Neural cell (in vitro differentiated cells): ENCODE data around the gene COTL1. TPM values are rescaled to one million over a fixed set of nuclear protein-coding genes. Genes with fewer than 3 reads are reported as not detected.

Source experiments
- H2AFZ ChIP-seq: fragments of 200-600, 300-800 bp; sonication (generic), shearing (Covaris generic); 2 replicates; pipeline ENCODE4 v1.6.0; 2014; ENCODE audit warnings: low read depth, mild to moderate bottlenecking, antibody characterized with exemption, low read length, moderate library complexity
- H3F3A ChIP-seq: fragments of 200-600 bp; shearing (Covaris generic); 2 replicates; pipeline ENCODE4 v1.6.1; 2016; ENCODE audit warnings: mild to moderate bottlenecking, moderate library complexity, mixed read lengths, antibody characterized with exemption, low read length; ENCODE audit not compliant: insufficient read depth, poor library complexity, severe bottlenecking
- H3K27ac ChIP-seq: fragments of 200-600, 300-800 bp; sonication (generic), shearing (Covaris generic); 2 replicates; pipeline ENCODE4 v1.5.1; 2014; ENCODE audit warnings: mild to moderate bottlenecking, low read length, moderate library complexity
- H3K27me3 ChIP-seq: fragments of 300-800, 200-600 bp; sonication (generic), shearing (Covaris generic); 2 replicates; pipeline ENCODE4 v1.6.0; 2014; ENCODE audit warnings: mild to moderate bottlenecking, low read depth, low read length, moderate library complexity; ENCODE audit not compliant: insufficient read depth
- H3K36me3 ChIP-seq: fragments of 300-800, 200-600 bp; sonication (generic), shearing (Covaris generic); 2 replicates; pipeline ENCODE4 v1.5.1; 2014; ENCODE audit warnings: mild to moderate bottlenecking, antibody characterized with exemption, low read length, moderate library complexity; ENCODE audit not compliant: insufficient read depth
- H3K4me2 ChIP-seq: fragments of 300-800, 200-600 bp; sonication (generic), shearing (Covaris generic); 2 replicates; pipeline ENCODE4 v1.6.0; 2014; ENCODE audit warnings: mild to moderate bottlenecking, low read length
- H3K4me3 ChIP-seq: fragments of 300-800, 200-600 bp; sonication (generic), shearing (Covaris generic); 2 replicates; pipeline ENCODE4 v1.5.1; 2014; ENCODE audit warnings: mild to moderate bottlenecking, low read length, moderate library complexity
- H3K79me2 ChIP-seq: fragments of 200-600 bp; shearing (Covaris generic); replicated peaks from 2 replicates; pipeline ENCODE4 v1.6.0; 2014; ENCODE audit warnings: mild to moderate bottlenecking, low read length, moderate library complexity; ENCODE audit not compliant: insufficient read depth
- H3K9ac ChIP-seq: fragments of 300-800, 200-600 bp; sonication (generic), shearing (Covaris generic); 2 replicates; pipeline ENCODE4 v1.6.1; 2016; ENCODE audit warnings: mild to moderate bottlenecking, low read length, mixed read lengths
- H3K9me2 ChIP-seq: fragments of 200-600 bp; shearing (Covaris generic); 2 replicates; pipeline ENCODE4 v1.6.1; 2016; ENCODE audit warnings: mild to moderate bottlenecking, low read length, mixed read lengths; ENCODE audit not compliant: insufficient read depth
- H3K9me3 ChIP-seq: fragments of 200-600, 300-800 bp; sonication (generic), shearing (Covaris generic); 2 replicates; pipeline ENCODE4 v1.6.1; 2016; ENCODE audit warnings: mild to moderate bottlenecking, mixed run types, low read length, moderate library complexity, mixed read lengths
- H4K20me1 ChIP-seq: fragments of 200-600 bp; shearing (Covaris generic); 2 replicates; pipeline ENCODE4 v1.6.1; 2016; ENCODE audit warnings: mild to moderate bottlenecking, mixed run types; ENCODE audit not compliant: insufficient read depth
- EP300 ChIP-seq: fragments of 450-650 bp; conservative IDR thresholded peaks from 2 replicates; pipeline ENCODE4 v1.6.1; 2014; ENCODE audit warnings: antibody characterized with exemption, mild to moderate bottlenecking, moderate library complexity; ENCODE audit not compliant: poor library complexity, severe bottlenecking
- EZH2 ChIP-seq: fragments of 200-600, 300-800 bp; shearing (Covaris generic), sonication (generic); IDR thresholded peaks from 2 replicates; pipeline ENCODE4 v1.6.1; 2014; ENCODE audit warnings: antibody characterized with exemption, low read length, borderline replicate concordance, mild to moderate bottlenecking; ENCODE audit not compliant: insufficient read depth, poor library complexity, severe bottlenecking
- MXI1 ChIP-seq: fragments of 450-650 bp; conservative IDR thresholded peaks from 2 replicates; pipeline ENCODE4 v1.6.1; 2014; ENCODE audit warnings: antibody characterized with exemption, mild to moderate bottlenecking; ENCODE audit not compliant: poor library complexity, severe bottlenecking
- POLR2AphosphoS5 ChIP-seq: IDR thresholded peaks from 2 replicates; pipeline ENCODE4 v1.6.1; 2012
- RAD21 ChIP-seq: fragments of 450-650 bp; conservative IDR thresholded peaks from 2 replicates; pipeline ENCODE4 v1.6.1; 2014; ENCODE audit warnings: antibody characterized with exemption, mild to moderate bottlenecking, moderate library complexity
- SMC3 ChIP-seq: fragments of 450-650 bp; conservative IDR thresholded peaks from 2 replicates; pipeline ENCODE4 v1.6.1; 2014; ENCODE audit warnings: antibody characterized with exemption, mild to moderate bottlenecking, moderate library complexity; ENCODE audit not compliant: poor library complexity
- TAF1 ChIP-seq: IDR thresholded peaks from 2 replicates; pipeline ENCODE4 v1.6.1; 2012; ENCODE audit warnings: low read depth
- polyA plus RNA-seq: library from polyadenylated mRNA; depleted of rRNA; stranded (reverse); fragments of >200 nt; gene quantifications from 2 replicates; pipeline ENCODE4 v1.2.3, GENCODE V29; 2014
- TF ChIP-seq, protein P1 (sequence below): fragments of 450-650 bp; IDR thresholded peaks from 2 replicates; pipeline ENCODE4 v1.5.1; 2014; ENCODE audit warnings: antibody characterized with exemption, mild to moderate bottlenecking, moderate library complexity; ENCODE audit not compliant: poor library complexity, severe bottlenecking
- TF ChIP-seq, protein P2 (sequence below): IDR thresholded peaks from 2 replicates; pipeline ENCODE4 v1.6.1; 2012; ENCODE audit warnings: borderline replicate concordance

COTL1 gene
- polyA plus RNA-seq, 1 donor from 2014 or later: 86.6 TPM

DNA sequence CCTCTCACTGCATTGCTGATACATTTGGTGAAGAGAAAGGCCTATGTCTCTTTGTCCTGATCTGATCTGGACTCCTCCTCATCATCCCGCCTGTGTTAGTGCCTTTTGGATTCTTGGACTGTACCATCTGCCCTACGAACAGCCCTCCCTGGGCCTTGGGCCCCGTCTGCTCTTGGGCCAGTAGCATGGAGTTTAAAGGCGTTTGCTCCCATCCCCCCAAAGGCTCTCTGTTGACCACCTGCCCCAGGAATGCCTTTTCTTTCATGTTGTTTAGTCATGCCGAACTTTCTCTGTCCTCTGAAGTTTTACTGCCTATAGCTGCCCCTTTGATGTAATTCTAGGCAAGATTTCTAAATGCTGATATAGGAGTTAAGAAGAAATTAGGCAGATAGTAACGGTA lies 82.5 kb downstream of the COTL1 start:
- Histone ChIP-seq H3K27ac (no peak overlapping the region), H4K20me1 (no peaks in the 10 kb centered on the region), H3K9me2 (no peaks in the 10 kb centered on the region), H3F3A (no peaks in the 10 kb centered on the region), H3K9me3 (no peaks in the 10 kb centered on the region), H3K36me3 (no peaks in the 10 kb centered on the region), H3K4me2 (no peak overlapping the region), H2AFZ (no peak overlapping the region), H3K27me3 (no peaks in the 10 kb centered on the region), H3K79me2 (no peaks in the 10 kb centered on the region), H3K4me3 (no peak overlapping the region), H3K9ac (no peak overlapping the region)
- no peak for TF ChIP-seq SMC3
- TF ChIP-seq, protein P1, sequence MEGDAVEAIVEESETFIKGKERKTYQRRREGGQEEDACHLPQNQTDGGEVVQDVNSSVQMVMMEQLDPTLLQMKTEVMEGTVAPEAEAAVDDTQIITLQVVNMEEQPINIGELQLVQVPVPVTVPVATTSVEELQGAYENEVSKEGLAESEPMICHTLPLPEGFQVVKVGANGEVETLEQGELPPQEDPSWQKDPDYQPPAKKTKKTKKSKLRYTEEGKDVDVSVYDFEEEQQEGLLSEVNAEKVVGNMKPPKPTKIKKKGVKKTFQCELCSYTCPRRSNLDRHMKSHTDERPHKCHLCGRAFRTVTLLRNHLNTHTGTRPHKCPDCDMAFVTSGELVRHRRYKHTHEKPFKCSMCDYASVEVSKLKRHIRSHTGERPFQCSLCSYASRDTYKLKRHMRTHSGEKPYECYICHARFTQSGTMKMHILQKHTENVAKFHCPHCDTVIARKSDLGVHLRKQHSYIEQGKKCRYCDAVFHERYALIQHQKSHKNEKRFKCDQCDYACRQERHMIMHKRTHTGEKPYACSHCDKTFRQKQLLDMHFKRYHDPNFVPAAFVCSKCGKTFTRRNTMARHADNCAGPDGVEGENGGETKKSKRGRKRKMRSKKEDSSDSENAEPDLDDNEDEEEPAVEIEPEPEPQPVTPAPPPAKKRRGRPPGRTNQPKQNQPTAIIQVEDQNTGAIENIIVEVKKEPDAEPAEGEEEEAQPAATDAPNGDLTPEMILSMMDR: no peak
- TF ChIP-seq EP300: no peak
- TF ChIP-seq, protein P2, sequence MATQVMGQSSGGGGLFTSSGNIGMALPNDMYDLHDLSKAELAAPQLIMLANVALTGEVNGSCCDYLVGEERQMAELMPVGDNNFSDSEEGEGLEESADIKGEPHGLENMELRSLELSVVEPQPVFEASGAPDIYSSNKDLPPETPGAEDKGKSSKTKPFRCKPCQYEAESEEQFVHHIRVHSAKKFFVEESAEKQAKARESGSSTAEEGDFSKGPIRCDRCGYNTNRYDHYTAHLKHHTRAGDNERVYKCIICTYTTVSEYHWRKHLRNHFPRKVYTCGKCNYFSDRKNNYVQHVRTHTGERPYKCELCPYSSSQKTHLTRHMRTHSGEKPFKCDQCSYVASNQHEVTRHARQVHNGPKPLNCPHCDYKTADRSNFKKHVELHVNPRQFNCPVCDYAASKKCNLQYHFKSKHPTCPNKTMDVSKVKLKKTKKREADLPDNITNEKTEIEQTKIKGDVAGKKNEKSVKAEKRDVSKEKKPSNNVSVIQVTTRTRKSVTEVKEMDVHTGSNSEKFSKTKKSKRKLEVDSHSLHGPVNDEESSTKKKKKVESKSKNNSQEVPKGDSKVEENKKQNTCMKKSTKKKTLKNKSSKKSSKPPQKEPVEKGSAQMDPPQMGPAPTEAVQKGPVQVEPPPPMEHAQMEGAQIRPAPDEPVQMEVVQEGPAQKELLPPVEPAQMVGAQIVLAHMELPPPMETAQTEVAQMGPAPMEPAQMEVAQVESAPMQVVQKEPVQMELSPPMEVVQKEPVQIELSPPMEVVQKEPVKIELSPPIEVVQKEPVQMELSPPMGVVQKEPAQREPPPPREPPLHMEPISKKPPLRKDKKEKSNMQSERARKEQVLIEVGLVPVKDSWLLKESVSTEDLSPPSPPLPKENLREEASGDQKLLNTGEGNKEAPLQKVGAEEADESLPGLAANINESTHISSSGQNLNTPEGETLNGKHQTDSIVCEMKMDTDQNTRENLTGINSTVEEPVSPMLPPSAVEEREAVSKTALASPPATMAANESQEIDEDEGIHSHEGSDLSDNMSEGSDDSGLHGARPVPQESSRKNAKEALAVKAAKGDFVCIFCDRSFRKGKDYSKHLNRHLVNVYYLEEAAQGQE: no peak
- no peak for TF ChIP-seq POLR2AphosphoS5
- TF ChIP-seq RAD21: no peak
- TF ChIP-seq TAF1: no peak
- TF ChIP-seq EZH2: no peak
- TF ChIP-seq MXI1: no peak

DNA sequence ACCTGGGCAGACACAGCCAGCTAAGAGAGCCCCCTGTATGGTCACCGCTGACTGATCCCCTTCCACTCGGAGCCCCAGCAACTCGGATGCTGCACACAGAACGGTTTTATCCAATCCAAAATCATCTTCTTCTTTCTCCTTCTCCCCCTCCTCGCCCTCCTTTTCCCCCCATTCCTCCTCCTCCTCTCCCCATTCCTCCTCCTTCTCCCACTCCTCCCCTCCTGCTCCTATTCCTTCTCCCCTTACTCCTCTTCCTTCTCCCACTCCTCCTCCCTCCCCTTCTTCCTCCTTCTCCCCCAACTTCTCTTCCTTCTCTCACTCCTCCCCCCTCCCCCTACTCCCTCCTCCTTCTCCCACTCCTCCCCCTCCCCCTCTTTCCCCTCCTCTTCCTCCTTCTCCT lies 83.1 kb downstream of the COTL1 start:
- no peak overlapping the region for H2AFZ ChIP-seq
- no peaks in the 10 kb centered on the region for H4K20me1 ChIP-seq
- no peaks in the 10 kb centered on the region for H3K36me3 ChIP-seq
- H3K9ac ChIP-seq: no peak overlapping the region
- H3K9me2 ChIP-seq: no peaks in the 10 kb centered on the region
- no peaks in the 10 kb centered on the region for H3F3A ChIP-seq
- no peak overlapping the region for H3K27ac ChIP-seq
- H3K79me2 ChIP-seq: no peaks in the 10 kb centered on the region
- H3K27me3 ChIP-seq: no peaks in the 10 kb centered on the region
- TF ChIP-seq RAD21 (no peak), EP300 (no peak), SMC3 (no peak), TAF1 (no peak), POLR2AphosphoS5 (no peak)
- TF ChIP-seq, protein P2: no peak
- no peak overlapping the region for H3K4me2 ChIP-seq
- no peaks in the 10 kb centered on the region for H3K9me3 ChIP-seq
- H3K4me3 ChIP-seq: no peak overlapping the region
